HCT116 (cell line): Measurements from ENCODE around the gene RND1.
"Not testable (repeated sequence)": the region's sequence is repeated elsewhere in the genome, so short reads cannot be mapped to it uniquely, and the experiment has no call there.

Source experiments
- ELF1 ChIP-seq: IDR thresholded peaks from 2 replicates; pipeline ENCODE4 v1.6.1; 2012; ENCODE audit warnings: low read depth, borderline replicate concordance
- POLR2A ChIP-seq: IDR thresholded peaks from 2 replicates; pipeline ENCODE4 v1.7.0; 2011; ENCODE audit warnings: borderline replicate concordance; ENCODE audit not compliant: insufficient read depth, insufficient read length; ENCODE audit errors: extremely low read depth
- TCF7L2 ChIP-seq: IDR thresholded peaks from 2 replicates; pipeline ENCODE4 v1.7.0; 2011; ENCODE audit warnings: borderline replicate concordance, inconsistent platforms; ENCODE audit not compliant: insufficient read depth, insufficient read length; ENCODE audit errors: extremely low read depth
- ZNF274 ChIP-seq: fragments of 200-500 bp; sonication (Bioruptor generic); IDR thresholded peaks from 2 replicates; pipeline ENCODE4 v1.6.1; 2014; ENCODE audit warnings: mild to moderate bottlenecking, low read depth, low read length, inconsistent platforms

- not testable (repeated sequence) for TF ChIP-seq TCF7L2, ZNF274, POLR2A, ELF1
Measured at GRCh38 chr12:48842021-48842420, 23.6 kb downstream of the RND1 start.
